ENCODE measurements around the gene BBS12.

GRCh38 chr4:122732329-122733026 lies at the start of gene BBS12:
- TF ChIP-seq POLR2A (IDR thresholded peaks at IDR 0.05; ENCODE audit: low read depth, low read length) (no peak), POLR2AphosphoS5 (IDR thresholded peaks at IDR 0.05; ENCODE audit: low read depth, low read length) (no peak)
